Measurements from ENCODE around the gene ISOC2. TPM values are rescaled to one million over a fixed set of nuclear protein-coding genes. Genes with fewer than 3 reads are reported as not detected.

Gene ISOC2
- total and polyA plus RNA-seq, 9 of the 15 experiments (the other 6 are each of a cell fraction or from before 2014, with no cell fraction given), result 1.2 to 229 (median 58.3) TPM

DNA sequence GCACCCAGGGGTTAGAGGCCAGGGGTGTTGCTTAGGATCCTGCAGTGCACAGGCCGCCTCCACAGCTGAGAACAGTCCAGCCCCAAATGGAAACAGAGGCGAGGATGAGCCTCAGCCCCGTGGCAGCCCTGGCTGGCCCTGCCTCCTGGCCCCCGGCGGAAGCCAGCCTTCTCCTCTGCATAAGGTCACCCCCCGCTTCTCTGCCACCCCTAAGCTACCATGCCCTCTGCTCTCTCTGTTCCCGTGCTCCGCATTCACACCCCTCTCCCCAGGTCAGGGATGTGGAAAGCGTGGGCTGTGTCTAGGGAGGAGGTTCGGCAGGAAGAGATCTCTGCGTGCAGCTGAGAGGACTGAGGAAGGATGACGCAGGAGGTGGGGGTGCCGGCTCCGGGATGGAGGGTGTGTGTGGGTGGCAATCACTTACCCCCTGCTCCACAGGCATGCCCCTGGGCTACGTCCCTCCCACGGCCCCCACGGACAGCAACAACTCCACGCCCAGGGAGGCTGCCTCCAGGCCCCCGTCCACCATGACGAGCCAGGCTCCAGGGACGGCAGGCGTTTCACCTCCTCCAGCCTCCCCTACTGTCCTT lies 32.8 kb upstream of the ISOC2 start (continued):
- TF ChIP-seq, protein P1, sequence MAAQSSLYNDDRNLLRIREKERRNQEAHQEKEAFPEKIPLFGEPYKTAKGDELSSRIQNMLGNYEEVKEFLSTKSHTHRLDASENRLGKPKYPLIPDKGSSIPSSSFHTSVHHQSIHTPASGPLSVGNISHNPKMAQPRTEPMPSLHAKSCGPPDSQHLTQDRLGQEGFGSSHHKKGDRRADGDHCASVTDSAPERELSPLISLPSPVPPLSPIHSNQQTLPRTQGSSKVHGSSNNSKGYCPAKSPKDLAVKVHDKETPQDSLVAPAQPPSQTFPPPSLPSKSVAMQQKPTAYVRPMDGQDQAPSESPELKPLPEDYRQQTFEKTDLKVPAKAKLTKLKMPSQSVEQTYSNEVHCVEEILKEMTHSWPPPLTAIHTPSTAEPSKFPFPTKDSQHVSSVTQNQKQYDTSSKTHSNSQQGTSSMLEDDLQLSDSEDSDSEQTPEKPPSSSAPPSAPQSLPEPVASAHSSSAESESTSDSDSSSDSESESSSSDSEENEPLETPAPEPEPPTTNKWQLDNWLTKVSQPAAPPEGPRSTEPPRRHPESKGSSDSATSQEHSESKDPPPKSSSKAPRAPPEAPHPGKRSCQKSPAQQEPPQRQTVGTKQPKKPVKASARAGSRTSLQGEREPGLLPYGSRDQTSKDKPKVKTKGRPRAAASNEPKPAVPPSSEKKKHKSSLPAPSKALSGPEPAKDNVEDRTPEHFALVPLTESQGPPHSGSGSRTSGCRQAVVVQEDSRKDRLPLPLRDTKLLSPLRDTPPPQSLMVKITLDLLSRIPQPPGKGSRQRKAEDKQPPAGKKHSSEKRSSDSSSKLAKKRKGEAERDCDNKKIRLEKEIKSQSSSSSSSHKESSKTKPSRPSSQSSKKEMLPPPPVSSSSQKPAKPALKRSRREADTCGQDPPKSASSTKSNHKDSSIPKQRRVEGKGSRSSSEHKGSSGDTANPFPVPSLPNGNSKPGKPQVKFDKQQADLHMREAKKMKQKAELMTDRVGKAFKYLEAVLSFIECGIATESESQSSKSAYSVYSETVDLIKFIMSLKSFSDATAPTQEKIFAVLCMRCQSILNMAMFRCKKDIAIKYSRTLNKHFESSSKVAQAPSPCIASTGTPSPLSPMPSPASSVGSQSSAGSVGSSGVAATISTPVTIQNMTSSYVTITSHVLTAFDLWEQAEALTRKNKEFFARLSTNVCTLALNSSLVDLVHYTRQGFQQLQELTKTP (IDR thresholded peaks at IDR 0.05; ENCODE audit: low read depth in 1 of 2, partially characterized antibody in 2 of 2), result no peak
- TF ChIP-seq ZNF699 (CRISPR knock-in tag; IDR thresholded peaks at IDR 0.05; ENCODE audit: insufficient replicate concordance) (no peak), SIX5 (IDR thresholded peaks at IDR 0.05; ENCODE audit: borderline replicate concordance in 1 of 2, insufficient read depth in 1 of 2, low read depth in 1 of 2, low read length in 2 of 2) (no peak), ETV6 (IDR thresholded peaks at IDR 0.05; ENCODE audit: borderline replicate concordance in 1 of 2, low read depth in 2 of 2, low read length in 1 of 2) (no peak), ETV6 (CRISPR knock-in tag; IDR thresholded peaks at IDR 0.05; ENCODE audit: borderline replicate concordance) (no peak), POU5F1 (IDR thresholded peaks at IDR 0.05; ENCODE audit: borderline replicate concordance, low read depth, low read length, partially characterized antibody) (no peak), CBX5 (IDR thresholded peaks at IDR 0.05; ENCODE audit: borderline replicate concordance, low read depth) (no peak), ZNF165 (CRISPR knock-in tag; IDR thresholded peaks at IDR 0.05; ENCODE audit: borderline replicate concordance) (no peak), CBX2 (IDR thresholded peaks at IDR 0.05; ENCODE audit: insufficient read depth, low read length, poor library complexity, severe bottlenecking) (no peak), ZNF175 (CRISPR knock-in tag; IDR thresholded peaks at IDR 0.05; ENCODE audit: low read depth) (no peak), ZNF766 (CRISPR knock-in tag; conservative IDR thresholded peaks at IDR 0.05) (no peak), CREM (IDR thresholded peaks at IDR 0.05; ENCODE audit: low read depth) (peak; percentile 92), ZBTB7A (IDR thresholded peaks at IDR 0.05; ENCODE audit: borderline replicate concordance, control insufficient read depth, low read depth, low read length) (no peak), KLF10 (CRISPR knock-in tag; IDR thresholded peaks at IDR 0.05) (no peak), MCM3 (IDR thresholded peaks at IDR 0.05) (no peak), POLR2B (IDR thresholded peaks at IDR 0.05; ENCODE audit: low read depth, partially characterized antibody) (no peak)
- TF ChIP-seq, protein P2, sequence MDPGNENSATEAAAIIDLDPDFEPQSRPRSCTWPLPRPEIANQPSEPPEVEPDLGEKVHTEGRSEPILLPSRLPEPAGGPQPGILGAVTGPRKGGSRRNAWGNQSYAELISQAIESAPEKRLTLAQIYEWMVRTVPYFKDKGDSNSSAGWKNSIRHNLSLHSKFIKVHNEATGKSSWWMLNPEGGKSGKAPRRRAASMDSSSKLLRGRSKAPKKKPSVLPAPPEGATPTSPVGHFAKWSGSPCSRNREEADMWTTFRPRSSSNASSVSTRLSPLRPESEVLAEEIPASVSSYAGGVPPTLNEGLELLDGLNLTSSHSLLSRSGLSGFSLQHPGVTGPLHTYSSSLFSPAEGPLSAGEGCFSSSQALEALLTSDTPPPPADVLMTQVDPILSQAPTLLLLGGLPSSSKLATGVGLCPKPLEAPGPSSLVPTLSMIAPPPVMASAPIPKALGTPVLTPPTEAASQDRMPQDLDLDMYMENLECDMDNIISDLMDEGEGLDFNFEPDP (CRISPR knock-in tag; IDR thresholded peaks at IDR 0.05), result no peak
- TF ChIP-seq, protein P3, sequence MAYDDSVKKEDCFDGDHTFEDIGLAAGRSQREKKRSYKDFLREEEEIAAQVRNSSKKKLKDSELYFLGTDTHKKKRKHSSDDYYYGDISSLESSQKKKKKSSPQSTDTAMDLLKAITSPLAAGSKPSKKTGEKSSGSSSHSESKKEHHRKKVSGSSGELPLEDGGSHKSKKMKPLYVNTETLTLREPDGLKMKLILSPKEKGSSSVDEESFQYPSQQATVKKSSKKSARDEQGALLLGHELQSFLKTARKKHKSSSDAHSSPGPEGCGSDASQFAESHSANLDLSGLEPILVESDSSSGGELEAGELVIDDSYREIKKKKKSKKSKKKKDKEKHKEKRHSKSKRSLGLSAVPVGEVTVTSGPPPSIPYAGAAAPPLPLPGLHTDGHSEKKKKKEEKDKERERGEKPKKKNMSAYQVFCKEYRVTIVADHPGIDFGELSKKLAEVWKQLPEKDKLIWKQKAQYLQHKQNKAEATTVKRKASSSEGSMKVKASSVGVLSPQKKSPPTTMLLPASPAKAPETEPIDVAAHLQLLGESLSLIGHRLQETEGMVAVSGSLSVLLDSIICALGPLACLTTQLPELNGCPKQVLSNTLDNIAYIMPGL (CRISPR knock-in tag; IDR thresholded peaks at IDR 0.05), result no peak
